Stimulated activated effector memory CD8-positive, alpha-beta T cell treated with anti-CD3 and anti-CD28 coated beads, Interleukin-12 subunit alpha, Interleukin-12 subunit beta, amount 100 ng/mL, for 72 hours (primary cell): Measurements from ENCODE around the gene CUEDC2.

Experiments
- ATAC-seq: fragments of 150-1000 bp; cut with Tn5 transposase; 2 replicates; pipeline ENCODE4 v1.10.0; 2021
- DNase-seq, 2 donors: peaks; one replicate each; pipeline ENCODE4 v3.0.0; 2021 to 2022; ENCODE audit warnings: low spot score in 2 of 2
- H3K27ac Mint-ChIP-seq: one replicate; pipeline ENCODE4 v1.8.0; 2022; ENCODE audit warnings: mild to moderate bottlenecking, mixed read lengths
- H3K36me3 Mint-ChIP-seq: one replicate; pipeline ENCODE4 v1.8.0; 2022; ENCODE audit warnings: mild to moderate bottlenecking, mixed read lengths
- H3K4me1 Mint-ChIP-seq: one replicate; pipeline ENCODE4 v1.8.0; 2022; ENCODE audit warnings: mixed read lengths
- H3K4me3 Mint-ChIP-seq: one replicate; pipeline ENCODE4 v1.8.0; 2022; ENCODE audit warnings: mild to moderate bottlenecking, mixed read lengths
- H3K9me3 Mint-ChIP-seq: one replicate; pipeline ENCODE4 v1.8.0; 2022; ENCODE audit warnings: mixed read lengths

Gene CUEDC2

GRCh38 chr10:102432162-102432950 is at the start of gene CUEDC2:
TSS of gene CUEDC2 (minus strand) at chr10:102432574. CDS start at chr10:102425188, 7,386 bp downstream.
- Mint-ChIP-seq H3K27ac (peak within 1 kb of the TSS; percentile 95), H3K4me1 (peaks cover 64% of the 10 kb centered on the region), H3K36me3 (peaks cover 14% of the 10 kb centered on the region), H3K4me3 (peak within 1 kb of the TSS; percentile 90), H3K9me3 (no peaks in the 10 kb centered on the region)
- DNase-seq (peak; percentile 95 to 100), ATAC-seq (peak; percentile 96)

- Mint-ChIP-seq H3K4me3 (no peak overlapping the region), H3K9me3 (no peaks in the 10 kb centered on the region), H3K36me3 (peaks cover 77% of the 10 kb centered on the region), H3K27ac (peak overlapping the region; percentile 88), H3K4me1 (peaks cover 8% of the 10 kb centered on the region)
- ATAC-seq (no peak), DNase-seq (no peak)
These were observed 48.0 kb upstream of the CUEDC2 start for GRCh38 chr10:102480396-102480795.

GRCh38 chr10:102479651-102480050 is 47.3 kb upstream of the CUEDC2 start:
- H3K4me1 Mint-ChIP-seq, result peaks cover 8% of the 10 kb centered on the region
- DNase-seq, result no peak
- no peaks in the 10 kb centered on the region for H3K9me3 Mint-ChIP-seq
- H3K36me3 Mint-ChIP-seq, result peaks cover 70% of the 10 kb centered on the region
- ATAC-seq, result no peak
- H3K4me3 Mint-ChIP-seq, result no peak overlapping the region
- peak overlapping the region; percentile 67 for H3K27ac Mint-ChIP-seq

- ATAC-seq (peak; percentile 23), DNase-seq (no peak)
- H3K4me1 Mint-ChIP-seq, result peaks cover 23% of the 10 kb centered on the region
- peak overlapping the region; percentile 75 for H3K27ac Mint-ChIP-seq
- no peak overlapping the region for H3K4me3 Mint-ChIP-seq
- H3K9me3 Mint-ChIP-seq, result no peaks in the 10 kb centered on the region
- H3K36me3 Mint-ChIP-seq, result peaks cover 39% of the 10 kb centered on the region
These were observed 44.2 kb upstream of the CUEDC2 start for GRCh38 chr10:102476466-102477141.

GRCh38 chr10:102475451-102476040 is 43.2 kb upstream of the CUEDC2 start:
- H3K4me1 Mint-ChIP-seq, result peaks cover 23% of the 10 kb centered on the region
- H3K4me3 Mint-ChIP-seq, result no peak overlapping the region
- peaks cover 29% of the 10 kb centered on the region for H3K36me3 Mint-ChIP-seq
- H3K9me3 Mint-ChIP-seq, result no peaks in the 10 kb centered on the region
- no peak overlapping the region for H3K27ac Mint-ChIP-seq
- no peak for ATAC-seq
- no peak for DNase-seq

GRCh38 chr10:102473445-102474331 is 41.3 kb upstream of the CUEDC2 start:
- peak overlapping the region; percentile 79 for H3K27ac Mint-ChIP-seq
- no peak overlapping the region for H3K4me3 Mint-ChIP-seq

GRCh38 chr10:102470579-102471546 is 38.5 kb upstream of the CUEDC2 start:
- H3K9me3 Mint-ChIP-seq, result no peaks in the 10 kb centered on the region
- no peaks in the 10 kb centered on the region for H3K36me3 Mint-ChIP-seq

More at GRCh38 chr10:102473445-102474331, 41.3 kb upstream of the CUEDC2 start:
- peaks cover 10% of the 10 kb centered on the region for H3K36me3 Mint-ChIP-seq
- peak; percentile 60 for ATAC-seq
- DNase-seq, result no peak
- no peaks in the 10 kb centered on the region for H3K9me3 Mint-ChIP-seq
- peaks cover 23% of the 10 kb centered on the region for H3K4me1 Mint-ChIP-seq

GRCh38 chr10:102468683-102469082 is 36.3 kb upstream of the CUEDC2 start:
- DNase-seq (no peak), ATAC-seq (no peak)
- peak overlapping the region; percentile 76 for H3K27ac Mint-ChIP-seq
- peaks cover 6% of the 10 kb centered on the region for H3K36me3 Mint-ChIP-seq
- H3K4me3 Mint-ChIP-seq, result no peak overlapping the region
- H3K9me3 Mint-ChIP-seq, result no peaks in the 10 kb centered on the region
- H3K4me1 Mint-ChIP-seq, result peaks cover 23% of the 10 kb centered on the region

More at GRCh38 chr10:102470579-102471546, 38.5 kb upstream of the CUEDC2 start:
- no peak for DNase-seq
- peaks cover 22% of the 10 kb centered on the region for H3K4me1 Mint-ChIP-seq
- no peak overlapping the region for H3K27ac Mint-ChIP-seq
- ATAC-seq, result no peak
- no peak overlapping the region for H3K4me3 Mint-ChIP-seq

GRCh38 chr10:102467971-102468438 is 35.6 kb upstream of the CUEDC2 start:
- Mint-ChIP-seq H3K36me3 (peaks cover 6% of the 10 kb centered on the region), H3K4me1 (peaks cover 23% of the 10 kb centered on the region), H3K9me3 (no peaks in the 10 kb centered on the region), H3K4me3 (no peak overlapping the region), H3K27ac (no peak overlapping the region)
- DNase-seq (no peak), ATAC-seq (no peak)

GRCh38 chr10:102467318-102467717 is 34.9 kb upstream of the CUEDC2 start:
- DNase-seq, result no peak
- Mint-ChIP-seq H3K9me3 (no peaks in the 10 kb centered on the region), H3K36me3 (peaks cover 6% of the 10 kb centered on the region), H3K4me3 (no peak overlapping the region), H3K4me1 (peaks cover 24% of the 10 kb centered on the region), H3K27ac (no peak overlapping the region)
- no peak for ATAC-seq

GRCh38 chr10:102465466-102465865 is 33.1 kb upstream of the CUEDC2 start:
- Mint-ChIP-seq H3K9me3 (no peaks in the 10 kb centered on the region), H3K27ac (no peak overlapping the region), H3K4me1 (peaks cover 42% of the 10 kb centered on the region), H3K4me3 (no peak overlapping the region), H3K36me3 (peaks cover 13% of the 10 kb centered on the region)
- no peak for DNase-seq
- ATAC-seq, result no peak

GRCh38 chr10:102463983-102464382 is 31.6 kb upstream of the CUEDC2 start:
- Mint-ChIP-seq H3K4me3 (no peak overlapping the region), H3K36me3 (peaks cover 13% of the 10 kb centered on the region)

GRCh38 chr10:102462512-102463054 is 30.2 kb upstream of the CUEDC2 start:
- peaks cover 36% of the 10 kb centered on the region for H3K4me1 Mint-ChIP-seq
- H3K9me3 Mint-ChIP-seq, result no peaks in the 10 kb centered on the region
- H3K27ac Mint-ChIP-seq, result no peak overlapping the region
- H3K4me3 Mint-ChIP-seq, result peak overlapping the region; percentile 93
- ATAC-seq, result no peak
- H3K36me3 Mint-ChIP-seq, result peaks cover 13% of the 10 kb centered on the region
- DNase-seq, result no peak

More at GRCh38 chr10:102463983-102464382, 31.6 kb upstream of the CUEDC2 start:
- peaks cover 38% of the 10 kb centered on the region for H3K4me1 Mint-ChIP-seq
- H3K9me3 Mint-ChIP-seq, result no peaks in the 10 kb centered on the region
- H3K27ac Mint-ChIP-seq, result no peak overlapping the region
- no peak for ATAC-seq
- no peak for DNase-seq
